Astrocyte (in vitro differentiated cells and primary cell): ENCODE measurements around the gene RAP1B. TPM values are rescaled to one million over a fixed set of nuclear protein-coding genes. Genes with fewer than 3 reads are reported as not detected.

Experiments
- DNase-seq: peaks from one replicate; pipeline ENCODE4 v3.0.0-alpha.2; 2010; ENCODE audit warnings: low read depth
- FAIRE-seq: peaks from 2 replicates; lab custom pipeline; 2011; peaks lifted over from hg19 to GRCh38; lab: Jason Lieb, UNC
- H2AFZ ChIP-seq: 2 replicates; pipeline ENCODE4 v1.6.0; 2012; ENCODE audit warnings: low read depth, low read length, inconsistent platforms
- H3K27ac ChIP-seq: 2 replicates; pipeline ENCODE4 v1.5.1; 2011; ENCODE audit warnings: low read depth, low read length, inconsistent platforms
- H3K27me3 ChIP-seq: 2 replicates; pipeline ENCODE4 v1.6.0; 2011; ENCODE audit warnings: low read length, inconsistent platforms; ENCODE audit not compliant: insufficient read depth
- H3K36me3 ChIP-seq: 2 replicates; pipeline ENCODE4 v1.5.1; 2011; ENCODE audit warnings: low read length, inconsistent platforms; ENCODE audit not compliant: insufficient read depth
- H3K4me1 ChIP-seq: 2 replicates; pipeline ENCODE4 v1.5.1; 2011; ENCODE audit warnings: low read length, inconsistent platforms; ENCODE audit not compliant: insufficient read depth
- H3K4me2 ChIP-seq: 2 replicates; pipeline ENCODE4 v1.6.0; 2012; ENCODE audit warnings: low read length, inconsistent platforms
- H3K4me3 ChIP-seq: 2 replicates; pipeline ENCODE4 v1.5.1; 2011; ENCODE audit warnings: low read depth, mild to moderate bottlenecking, low read length, inconsistent platforms; ENCODE audit not compliant: insufficient read depth
- H3K79me2 ChIP-seq: 2 replicates; pipeline ENCODE4 v1.6.0; 2012; ENCODE audit warnings: mild to moderate bottlenecking, low read length, inconsistent platforms; ENCODE audit not compliant: insufficient read depth
- H3K9ac ChIP-seq: 2 replicates; pipeline ENCODE4 v1.6.0; 2012; ENCODE audit warnings: mild to moderate bottlenecking, low read length, inconsistent platforms
- H3K9me3 ChIP-seq: 2 replicates; pipeline ENCODE4 v1.5.1; 2012; ENCODE audit warnings: low read depth, mild to moderate bottlenecking, low read length, inconsistent platforms; ENCODE audit not compliant: insufficient read depth
- H4K20me1 ChIP-seq: 2 replicates; pipeline ENCODE4 v1.6.0; 2012; ENCODE audit warnings: low read length, inconsistent platforms; ENCODE audit not compliant: insufficient read depth
- H3K27ac Mint-ChIP-seq: one replicate; pipeline ENCODE4 v1.8.0; 2021; ENCODE audit warnings: mild to moderate bottlenecking, mixed read lengths; ENCODE audit not compliant: unreplicated experiment
- H3K27me3 Mint-ChIP-seq: one replicate; pipeline ENCODE4 v1.8.0; 2021; ENCODE audit warnings: low read depth, mixed read lengths; ENCODE audit not compliant: unreplicated experiment
- H3K36me3 Mint-ChIP-seq: one replicate; pipeline ENCODE4 v1.8.0; 2021; ENCODE audit warnings: low read depth, mixed read lengths; ENCODE audit not compliant: unreplicated experiment
- H3K4me1 Mint-ChIP-seq: one replicate; pipeline ENCODE4 v1.8.0; 2021; ENCODE audit warnings: low read depth, mixed read lengths; ENCODE audit not compliant: unreplicated experiment
- H3K4me3 Mint-ChIP-seq: one replicate; pipeline ENCODE4 v1.8.0; 2021; ENCODE audit warnings: mild to moderate bottlenecking, moderate library complexity, mixed read lengths; ENCODE audit not compliant: unreplicated experiment
- H3K9me3 Mint-ChIP-seq: one replicate; pipeline ENCODE4 v1.8.0; 2021; ENCODE audit warnings: mild to moderate bottlenecking, mixed read lengths; ENCODE audit not compliant: unreplicated experiment
- EZH2 ChIP-seq: IDR thresholded peaks from 2 replicates; pipeline ENCODE4 v1.6.1; 2012; ENCODE audit warnings: mild to moderate bottlenecking, low read length, inconsistent platforms; ENCODE audit not compliant: insufficient read depth
- total RNA-seq: library from RNA; stranded (reverse); gene quantifications from 2 replicates; pipeline ENCODE4 v1.2.1, GENCODE V29; 2021
- TF ChIP-seq, protein P1 (sequence below): IDR thresholded peaks from 2 replicates; pipeline ENCODE4 v1.5.1; 2011; ENCODE audit warnings: low read depth, mild to moderate bottlenecking, inconsistent platforms, low read length, moderate library complexity; ENCODE audit not compliant: insufficient read depth

RAP1B gene
- total RNA-seq, 1 donor from 2014 or later = 216 TPM

DNA sequence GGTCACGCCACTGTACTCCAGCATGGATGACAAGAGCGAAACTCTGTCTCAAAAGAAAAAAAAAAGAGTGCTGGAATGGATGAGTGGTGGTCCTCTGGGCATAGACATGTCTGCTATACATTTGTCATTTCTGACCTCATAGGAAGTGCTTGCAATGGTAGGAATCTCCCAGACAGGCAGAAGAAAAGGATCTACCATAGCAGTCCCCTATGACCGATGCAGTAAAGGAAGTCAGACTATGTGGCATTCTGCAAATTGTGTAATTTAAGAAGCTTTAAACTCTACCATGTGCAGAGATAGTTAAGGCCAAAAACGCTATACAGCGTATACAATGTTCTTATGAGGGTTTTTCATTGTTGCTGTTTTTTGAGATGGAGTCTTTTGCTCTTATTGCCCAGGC is 24.7 kb upstream of the RAP1B start:
- FAIRE-seq (no peak), DNase-seq (no peak)
- TF ChIP-seq EZH2 = no peak
- TF ChIP-seq, protein P1, sequence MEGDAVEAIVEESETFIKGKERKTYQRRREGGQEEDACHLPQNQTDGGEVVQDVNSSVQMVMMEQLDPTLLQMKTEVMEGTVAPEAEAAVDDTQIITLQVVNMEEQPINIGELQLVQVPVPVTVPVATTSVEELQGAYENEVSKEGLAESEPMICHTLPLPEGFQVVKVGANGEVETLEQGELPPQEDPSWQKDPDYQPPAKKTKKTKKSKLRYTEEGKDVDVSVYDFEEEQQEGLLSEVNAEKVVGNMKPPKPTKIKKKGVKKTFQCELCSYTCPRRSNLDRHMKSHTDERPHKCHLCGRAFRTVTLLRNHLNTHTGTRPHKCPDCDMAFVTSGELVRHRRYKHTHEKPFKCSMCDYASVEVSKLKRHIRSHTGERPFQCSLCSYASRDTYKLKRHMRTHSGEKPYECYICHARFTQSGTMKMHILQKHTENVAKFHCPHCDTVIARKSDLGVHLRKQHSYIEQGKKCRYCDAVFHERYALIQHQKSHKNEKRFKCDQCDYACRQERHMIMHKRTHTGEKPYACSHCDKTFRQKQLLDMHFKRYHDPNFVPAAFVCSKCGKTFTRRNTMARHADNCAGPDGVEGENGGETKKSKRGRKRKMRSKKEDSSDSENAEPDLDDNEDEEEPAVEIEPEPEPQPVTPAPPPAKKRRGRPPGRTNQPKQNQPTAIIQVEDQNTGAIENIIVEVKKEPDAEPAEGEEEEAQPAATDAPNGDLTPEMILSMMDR = no peak
- H3K27me3 ChIP-seq = no peaks in the 10 kb centered on the region
- no peaks in the 10 kb centered on the region for H3K79me2 ChIP-seq
- H3K4me1 Mint-ChIP-seq = peaks cover 1% of the 10 kb centered on the region
- H3K9ac ChIP-seq = no peak overlapping the region
- H3K4me3 Mint-ChIP-seq = no peak overlapping the region
- H3K27me3 Mint-ChIP-seq = no peaks in the 10 kb centered on the region
- no peak overlapping the region for H2AFZ ChIP-seq
- peaks cover 11% of the 10 kb centered on the region for H3K9me3 ChIP-seq
- no peak overlapping the region for H3K27ac Mint-ChIP-seq
- no peak overlapping the region for H3K27ac ChIP-seq
- no peaks in the 10 kb centered on the region for H3K36me3 ChIP-seq
- H3K36me3 Mint-ChIP-seq = peaks cover 5% of the 10 kb centered on the region
- peaks cover 14% of the 10 kb centered on the region for H3K9me3 Mint-ChIP-seq
- no peak overlapping the region for H3K4me2 ChIP-seq
- H4K20me1 ChIP-seq = no peaks in the 10 kb centered on the region
- no peaks in the 10 kb centered on the region for H3K4me1 ChIP-seq
- H3K4me3 ChIP-seq = no peak overlapping the region

DNA sequence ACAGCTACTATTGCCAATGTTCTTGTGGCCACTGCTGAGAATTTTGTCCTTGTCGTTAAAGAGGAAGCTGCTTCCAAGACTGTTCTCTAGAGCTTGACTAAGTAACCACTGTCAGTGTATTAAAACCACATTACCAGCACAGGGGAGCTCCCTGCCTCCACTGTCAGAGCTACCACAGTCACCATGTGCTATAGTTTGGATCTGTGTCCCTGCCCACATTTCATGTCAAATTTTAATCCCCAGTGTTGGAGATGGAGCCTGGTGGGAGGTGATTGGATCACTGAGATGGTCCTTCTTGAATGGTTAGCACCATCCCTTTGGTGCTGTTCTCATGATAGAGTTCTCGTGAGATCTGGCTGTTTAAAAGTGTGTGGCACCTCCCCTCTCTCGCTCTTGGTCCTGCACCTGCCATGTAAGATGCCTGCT is 23.2 kb upstream of the RAP1B start:
- H2AFZ ChIP-seq = no peak overlapping the region
- DNase-seq = peak; percentile 19
- H3K27ac Mint-ChIP-seq = no peak overlapping the region
- FAIRE-seq = no peak
- H3K36me3 Mint-ChIP-seq = peaks cover 5% of the 10 kb centered on the region
- H3K4me3 Mint-ChIP-seq = no peak overlapping the region
- H4K20me1 ChIP-seq = no peaks in the 10 kb centered on the region
- no peaks in the 10 kb centered on the region for H3K4me1 ChIP-seq
- H3K4me1 Mint-ChIP-seq = peaks cover 1% of the 10 kb centered on the region
- TF ChIP-seq, protein P1 = no peak
- no peak for TF ChIP-seq EZH2
- no peak overlapping the region for H3K4me3 ChIP-seq
- H3K4me2 ChIP-seq = no peak overlapping the region
- H3K9ac ChIP-seq = no peak overlapping the region
- no peaks in the 10 kb centered on the region for H3K79me2 ChIP-seq
- H3K9me3 ChIP-seq = peaks cover 11% of the 10 kb centered on the region
- H3K27me3 ChIP-seq = no peaks in the 10 kb centered on the region
- no peak overlapping the region for H3K27ac ChIP-seq
- H3K36me3 ChIP-seq = no peaks in the 10 kb centered on the region
- H3K27me3 Mint-ChIP-seq = no peaks in the 10 kb centered on the region
- peaks cover 16% of the 10 kb centered on the region for H3K9me3 Mint-ChIP-seq

DNA sequence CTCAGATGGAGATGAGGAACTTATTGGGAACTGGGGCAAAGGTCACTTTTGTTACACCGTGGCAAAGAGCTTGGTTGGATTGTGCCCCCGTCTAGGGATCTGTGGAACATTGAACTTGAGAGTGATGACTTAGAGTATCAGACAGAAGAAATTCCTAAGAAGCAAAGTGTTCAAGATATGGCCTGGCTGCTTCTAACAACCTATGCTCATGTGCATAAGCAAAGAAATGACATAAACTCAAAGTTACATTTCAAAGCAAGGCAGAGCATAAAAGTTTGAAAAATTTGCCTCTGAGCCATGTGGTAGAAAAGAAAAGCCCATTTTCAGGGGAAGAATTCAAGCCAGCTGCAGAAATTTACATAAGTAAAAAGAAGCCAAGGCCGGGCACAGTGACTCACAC is 21.5 kb upstream of the RAP1B start:
- H2AFZ ChIP-seq = no peak overlapping the region
- DNase-seq (no peak), FAIRE-seq (no peak)
- H3K4me2 ChIP-seq = no peak overlapping the region
- H3K4me1 ChIP-seq = no peaks in the 10 kb centered on the region
- peaks cover 1% of the 10 kb centered on the region for H3K4me1 Mint-ChIP-seq
- TF ChIP-seq, protein P1 = no peak
- TF ChIP-seq EZH2 = no peak
- no peak overlapping the region for H3K27ac ChIP-seq
- no peak overlapping the region for H3K4me3 ChIP-seq
- no peaks in the 10 kb centered on the region for H3K27me3 ChIP-seq
- peaks cover 11% of the 10 kb centered on the region for H3K9me3 ChIP-seq
- H4K20me1 ChIP-seq = no peaks in the 10 kb centered on the region
- peaks cover 23% of the 10 kb centered on the region for H3K9me3 Mint-ChIP-seq
- H3K79me2 ChIP-seq = no peaks in the 10 kb centered on the region
- H3K4me3 Mint-ChIP-seq = no peak overlapping the region
- H3K9ac ChIP-seq = no peak overlapping the region
- H3K27ac Mint-ChIP-seq = no peak overlapping the region
- H3K36me3 ChIP-seq = no peaks in the 10 kb centered on the region
- peaks cover 5% of the 10 kb centered on the region for H3K36me3 Mint-ChIP-seq
- H3K27me3 Mint-ChIP-seq = no peaks in the 10 kb centered on the region
